Activated naive CD4-positive, alpha-beta T cell treated with anti-CD3 and anti-CD28 coated beads, Interleukin-2, amount 10 ng/mL, durations not matched to agents 7 days and 5 days (primary cell): Measurements from ENCODE around the gene KRTAP10-1.

ENCODE experiments used
- CTCF ChIA-PET: fragments of 350-600 bp; sonication (Branson Sonifier 250); formaldehyde crosslinking; loops from one replicate; lab custom pipeline; 2021; ENCODE audit warnings: antibody characterized with exemption; lab: Charles Lee
- DNase-seq: peaks from one replicate; pipeline ENCODE4 v3.0.0-alpha.2; 2020
- H3K27ac Mint-ChIP-seq: one replicate; pipeline ENCODE4 v1.8.0; 2021; ENCODE audit warnings: mild to moderate bottlenecking, moderate library complexity, mixed read lengths
- H3K27me3 Mint-ChIP-seq: one replicate; pipeline ENCODE4 v1.8.0; 2021; ENCODE audit warnings: mild to moderate bottlenecking, mixed read lengths
- H3K36me3 Mint-ChIP-seq: one replicate; pipeline ENCODE4 v1.8.0; 2021; ENCODE audit warnings: mixed read lengths
- H3K4me1 Mint-ChIP-seq: one replicate; pipeline ENCODE4 v1.8.0; 2021; ENCODE audit warnings: mixed read lengths
- H3K4me3 Mint-ChIP-seq: one replicate; pipeline ENCODE4 v1.8.0; 2021; ENCODE audit warnings: mild to moderate bottlenecking, moderate library complexity, mixed read lengths
- H3K9me3 Mint-ChIP-seq: one replicate; pipeline ENCODE4 v1.8.0; 2021; ENCODE audit warnings: mixed read lengths

Gene KRTAP10-1

GRCh38 chr21:44522753-44523204 is 17.2 kb downstream of the KRTAP10-1 start:
- H3K4me1 Mint-ChIP-seq = no peaks in the 10 kb centered on the region

DNA sequence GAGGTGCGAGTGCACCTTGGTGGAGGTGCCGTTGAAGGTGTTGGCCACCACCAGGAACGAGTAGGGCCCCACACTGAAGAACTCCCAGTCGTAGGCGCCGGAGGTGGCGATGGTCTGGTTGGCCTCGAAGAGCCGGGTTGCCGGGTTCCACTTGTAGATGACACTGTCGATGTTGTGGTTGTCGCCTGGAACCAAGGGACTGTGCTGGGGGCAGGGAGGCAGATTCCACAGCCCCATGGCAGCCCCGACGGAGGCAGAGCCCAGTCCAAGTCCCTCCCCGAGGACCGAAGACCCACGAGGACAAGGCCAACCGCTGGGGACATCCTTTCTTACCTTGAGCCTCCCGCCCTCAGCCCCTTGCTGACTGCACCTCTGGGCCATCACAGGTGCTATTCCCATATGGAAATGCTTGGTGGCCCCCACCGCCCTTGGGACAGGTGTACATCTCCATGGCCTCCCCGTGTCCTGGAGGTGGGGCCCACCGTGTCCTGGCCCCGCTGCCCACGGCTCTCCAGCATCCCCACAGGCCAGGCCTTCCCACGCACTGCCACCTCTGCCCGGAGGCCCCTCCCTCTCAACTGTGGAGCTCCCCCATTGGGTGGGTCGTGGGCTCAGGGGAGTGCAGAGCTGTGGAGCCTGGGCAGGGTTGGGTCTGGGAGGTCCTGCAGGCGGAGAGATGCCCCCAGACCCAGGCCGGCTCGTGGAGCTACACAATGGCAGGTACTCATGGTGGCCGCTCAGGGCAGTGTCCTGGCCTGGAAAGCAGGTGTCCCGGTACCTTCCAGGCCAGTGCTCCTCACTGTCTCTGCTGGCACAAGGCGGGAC is 17.9 kb downstream of the KRTAP10-1 start:
- Mint-ChIP-seq H3K27ac (no peak overlapping the region), H3K4me3 (no peak overlapping the region), H3K4me1 (no peaks in the 10 kb centered on the region), H3K27me3 (peaks cover 4% of the 10 kb centered on the region), H3K36me3 (no peaks in the 10 kb centered on the region), H3K9me3 (no peaks in the 10 kb centered on the region)
- DNase-seq = peak; percentile 12
- CTCF ChIA-PET = interaction anchor here (0.7 kb wide), 1 partner anchor 34 kb away, joined by 3 read pairs; no protein-coding TSS in a partner anchor

More at GRCh38 chr21:44522753-44523204, 17.2 kb downstream of the KRTAP10-1 start:
- DNase-seq = peak; percentile 16
- no peaks in the 10 kb centered on the region for H3K36me3 Mint-ChIP-seq
- no peaks in the 10 kb centered on the region for H3K9me3 Mint-ChIP-seq
- no peak overlapping the region for H3K27ac Mint-ChIP-seq
- peaks cover 4% of the 10 kb centered on the region for H3K27me3 Mint-ChIP-seq
- H3K4me3 Mint-ChIP-seq = no peak overlapping the region
- CTCF ChIA-PET = interaction anchor here (0.7 kb wide), 1 partner anchor 35 kb away, joined by 3 read pairs; no protein-coding TSS in a partner anchor

DNA sequence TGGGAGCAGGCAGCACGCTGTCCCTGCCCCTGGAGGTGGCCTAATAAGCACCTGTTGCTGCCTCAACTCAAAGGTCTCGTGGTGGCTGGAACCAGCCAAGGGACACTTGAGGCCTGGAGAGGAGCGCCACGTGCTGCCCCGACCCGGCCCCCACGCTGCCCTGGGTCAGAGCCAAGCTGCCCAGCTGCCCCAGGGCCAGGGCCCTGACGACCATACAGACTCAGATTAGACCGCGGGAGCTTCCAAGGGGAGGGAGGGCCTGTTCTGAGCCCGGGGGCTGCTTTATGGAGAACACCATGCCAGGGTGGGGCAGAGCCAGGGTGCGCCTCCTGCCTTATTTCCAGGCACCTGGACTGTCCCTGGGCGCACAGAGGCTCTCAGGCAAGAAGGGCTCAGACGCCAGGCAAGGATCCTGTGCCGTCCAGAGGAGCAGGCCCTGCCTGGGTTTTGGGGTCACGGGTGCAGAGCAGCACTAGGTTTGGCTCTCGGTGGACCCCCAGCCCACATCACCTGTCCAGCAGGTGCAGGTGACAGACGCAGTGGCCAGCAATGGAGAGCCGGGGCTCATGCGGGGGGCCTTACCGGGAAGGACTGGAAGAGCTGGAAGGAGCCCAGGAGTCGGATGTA is 18.6 kb downstream of the KRTAP10-1 start:
- H3K27ac Mint-ChIP-seq = no peak overlapping the region
- CTCF ChIA-PET = no interaction called here
- no peaks in the 10 kb centered on the region for H3K36me3 Mint-ChIP-seq
- peak; percentile 15 for DNase-seq
- H3K9me3 Mint-ChIP-seq = no peaks in the 10 kb centered on the region
- no peak overlapping the region for H3K4me3 Mint-ChIP-seq
- peaks cover 7% of the 10 kb centered on the region for H3K27me3 Mint-ChIP-seq
- no peaks in the 10 kb centered on the region for H3K4me1 Mint-ChIP-seq

- H3K36me3 Mint-ChIP-seq = no peaks in the 10 kb centered on the region
- H3K4me3 Mint-ChIP-seq = no peak overlapping the region
- H3K4me1 Mint-ChIP-seq = no peaks in the 10 kb centered on the region
- H3K27ac Mint-ChIP-seq = no peak overlapping the region
- peaks cover 7% of the 10 kb centered on the region for H3K27me3 Mint-ChIP-seq
- CTCF ChIA-PET = interaction anchor here (1.5 kb wide), 1 partner anchor 10 kb away, joined by 3 read pairs; no protein-coding TSS in a partner anchor
- DNase-seq = no peak
- H3K9me3 Mint-ChIP-seq = no peaks in the 10 kb centered on the region
Measured at GRCh38 chr21:44520326-44521300, 19.4 kb downstream of the KRTAP10-1 start.

DNA sequence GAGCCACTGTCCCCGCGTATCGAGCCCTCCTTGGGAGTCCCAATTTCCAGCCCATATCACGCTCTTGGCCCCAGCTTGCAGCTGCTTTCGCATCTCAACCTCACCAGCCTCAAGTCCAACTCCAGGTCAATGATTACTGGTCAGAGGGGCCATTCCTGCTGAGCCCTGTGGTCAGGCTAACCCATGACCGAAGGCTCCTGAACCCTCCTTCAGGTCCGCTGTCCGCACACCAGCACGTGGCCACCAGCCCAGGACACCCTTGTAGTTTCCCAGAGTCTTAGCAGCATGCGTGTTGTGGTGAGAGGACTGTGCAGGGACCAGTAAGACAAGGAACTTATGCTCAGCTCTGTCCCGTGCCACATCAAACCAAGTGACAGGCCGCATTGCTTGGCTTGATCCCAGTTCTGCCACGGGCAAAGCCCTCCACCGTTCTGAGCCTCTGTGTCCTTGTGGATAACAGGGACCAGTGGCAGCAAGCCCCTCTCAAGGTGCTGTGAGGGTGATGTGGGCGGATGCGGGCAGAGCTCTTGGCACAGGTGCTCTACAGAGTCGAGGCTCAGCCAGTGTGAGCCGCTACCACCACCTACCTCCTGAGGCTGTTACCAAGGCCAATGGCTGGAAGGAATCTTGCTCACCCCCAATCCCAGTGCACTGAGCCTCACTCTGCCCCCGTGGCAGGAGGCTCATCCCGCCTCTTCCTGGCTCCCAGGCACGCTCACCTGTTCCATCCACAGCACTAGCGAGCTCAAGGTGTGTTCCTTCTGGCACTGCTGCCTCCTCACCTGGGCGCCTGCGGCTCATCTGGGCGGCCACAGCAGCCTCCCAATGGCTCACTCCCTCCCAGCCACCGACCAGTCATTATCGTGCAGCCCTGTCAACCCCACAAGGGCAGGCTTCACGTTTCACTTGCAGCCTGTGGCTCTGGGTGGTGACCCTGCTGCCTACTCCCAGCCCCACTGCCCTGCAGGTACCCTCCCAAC is 20.4 kb downstream of the KRTAP10-1 start:
- Mint-ChIP-seq H3K27ac (no peak overlapping the region), H3K4me3 (no peak overlapping the region), H3K36me3 (no peaks in the 10 kb centered on the region), H3K4me1 (no peaks in the 10 kb centered on the region), H3K27me3 (peaks cover 10% of the 10 kb centered on the region), H3K9me3 (no peaks in the 10 kb centered on the region)
- DNase-seq = no peak
- CTCF ChIA-PET = interaction anchor here (1.5 kb wide), 1 partner anchor 9 kb away, joined by 3 read pairs; no protein-coding TSS in a partner anchor

DNA sequence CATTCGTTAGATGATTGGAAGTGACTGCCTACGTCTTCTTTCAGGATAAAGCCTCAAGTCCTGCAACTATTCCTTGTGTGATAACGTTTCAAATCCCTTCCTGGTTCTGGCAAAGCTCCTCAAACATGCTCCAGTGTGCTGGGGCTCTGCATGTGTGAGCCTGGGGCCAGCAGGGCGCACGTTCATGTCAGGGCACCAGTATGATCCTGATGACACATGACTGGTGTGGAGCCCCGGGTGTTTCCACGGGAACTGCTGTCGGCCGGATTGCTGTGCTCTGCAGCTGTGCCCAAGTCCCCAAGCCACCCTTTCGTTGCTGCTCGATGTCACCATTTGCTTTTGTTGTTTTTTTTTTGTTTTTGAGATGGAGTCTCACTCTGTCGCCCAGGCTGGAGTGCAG is 21.3 kb downstream of the KRTAP10-1 start:
- CTCF ChIA-PET = interaction anchor here (0.6 to 1.5 kb wide), 2 partner anchors 8 to 277 kb away, joined by 3 read pairs; no protein-coding TSS in a partner anchor
- no peak overlapping the region for H3K4me3 Mint-ChIP-seq
- H3K4me1 Mint-ChIP-seq = no peaks in the 10 kb centered on the region
- no peaks in the 10 kb centered on the region for H3K9me3 Mint-ChIP-seq
- no peak overlapping the region for H3K27ac Mint-ChIP-seq
- H3K36me3 Mint-ChIP-seq = no peaks in the 10 kb centered on the region
- H3K27me3 Mint-ChIP-seq = peaks cover 10% of the 10 kb centered on the region
- DNase-seq = no peak

DNA sequence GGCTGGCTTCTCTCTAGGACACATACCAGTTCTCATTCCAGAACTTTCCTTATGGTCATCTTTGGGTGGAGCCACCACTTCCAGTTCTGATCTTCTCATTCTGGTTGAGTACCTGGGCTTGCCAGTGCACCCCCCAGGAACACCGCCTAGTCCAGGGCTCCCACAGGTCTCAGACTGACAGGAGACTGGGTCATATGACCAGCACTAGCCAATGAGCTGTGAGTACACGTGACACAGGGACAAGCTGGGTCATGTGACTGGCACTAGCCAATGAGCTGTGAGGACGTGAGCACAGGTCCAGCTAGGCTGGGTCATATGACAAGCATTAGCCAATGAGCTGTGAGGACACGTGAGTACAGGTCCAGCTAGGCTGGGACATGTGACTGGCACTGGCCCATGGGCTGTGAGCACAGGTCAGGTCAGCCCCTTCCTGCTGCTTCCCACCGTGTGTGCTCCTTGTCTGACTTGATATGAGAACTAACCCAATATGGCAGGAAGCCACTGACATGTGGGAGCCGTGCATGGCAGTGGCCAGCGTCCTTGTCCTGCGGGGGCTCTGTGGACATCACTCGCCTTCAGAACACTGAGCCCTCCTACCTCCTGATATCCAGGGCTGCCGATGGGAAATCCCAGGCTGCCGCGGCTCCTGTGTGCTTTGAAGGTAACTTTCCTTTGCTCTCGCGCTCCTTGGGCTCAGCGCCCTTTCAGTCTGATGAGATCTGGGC is 22.7 kb downstream of the KRTAP10-1 start:
- Mint-ChIP-seq H3K27me3 (peaks cover 10% of the 10 kb centered on the region), H3K9me3 (no peaks in the 10 kb centered on the region), H3K4me3 (no peak overlapping the region), H3K4me1 (no peaks in the 10 kb centered on the region), H3K27ac (no peak overlapping the region), H3K36me3 (no peaks in the 10 kb centered on the region)
- CTCF ChIA-PET = no interaction called here
- no peak for DNase-seq

GRCh38 chr21:44516828-44517174 is 23.2 kb downstream of the KRTAP10-1 start:
- no peak overlapping the region for H3K4me3 Mint-ChIP-seq
- no peak overlapping the region for H3K27ac Mint-ChIP-seq
- DNase-seq = no peak
- H3K9me3 Mint-ChIP-seq = no peaks in the 10 kb centered on the region
- H3K27me3 Mint-ChIP-seq = peaks cover 12% of the 10 kb centered on the region
- no peaks in the 10 kb centered on the region for H3K36me3 Mint-ChIP-seq
- H3K4me1 Mint-ChIP-seq = no peaks in the 10 kb centered on the region
- CTCF ChIA-PET = interaction anchor here (7.4 kb wide), 1 partner anchor 278 kb away, joined by 65 read pairs; no protein-coding TSS in a partner anchor

DNA sequence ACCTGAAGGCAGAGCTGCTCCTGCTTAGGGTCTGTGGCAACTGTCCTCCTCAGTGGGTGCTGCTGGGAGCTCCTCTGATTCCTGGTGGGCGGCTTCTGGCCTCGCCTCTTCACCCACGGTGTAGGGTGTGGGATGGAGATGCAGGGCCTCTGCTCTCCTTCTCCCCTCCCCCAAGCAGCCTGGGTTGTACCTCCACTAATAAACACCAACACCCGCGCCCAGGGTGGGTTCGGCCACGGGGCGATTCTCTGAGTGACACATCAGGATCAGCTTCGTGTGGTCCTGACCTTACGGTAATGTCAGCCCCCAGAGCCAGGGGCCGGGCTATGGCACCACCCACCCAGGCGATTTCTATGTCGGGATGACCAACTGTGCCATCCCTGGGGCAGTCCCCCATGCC is 23.7 kb downstream of the KRTAP10-1 start:
- CTCF ChIA-PET = interaction anchor here (1.1 to 7.4 kb wide), 2 partner anchors 227 to 278 kb away, joined by 3 to 65 read pairs; no protein-coding TSS in a partner anchor

DNA sequence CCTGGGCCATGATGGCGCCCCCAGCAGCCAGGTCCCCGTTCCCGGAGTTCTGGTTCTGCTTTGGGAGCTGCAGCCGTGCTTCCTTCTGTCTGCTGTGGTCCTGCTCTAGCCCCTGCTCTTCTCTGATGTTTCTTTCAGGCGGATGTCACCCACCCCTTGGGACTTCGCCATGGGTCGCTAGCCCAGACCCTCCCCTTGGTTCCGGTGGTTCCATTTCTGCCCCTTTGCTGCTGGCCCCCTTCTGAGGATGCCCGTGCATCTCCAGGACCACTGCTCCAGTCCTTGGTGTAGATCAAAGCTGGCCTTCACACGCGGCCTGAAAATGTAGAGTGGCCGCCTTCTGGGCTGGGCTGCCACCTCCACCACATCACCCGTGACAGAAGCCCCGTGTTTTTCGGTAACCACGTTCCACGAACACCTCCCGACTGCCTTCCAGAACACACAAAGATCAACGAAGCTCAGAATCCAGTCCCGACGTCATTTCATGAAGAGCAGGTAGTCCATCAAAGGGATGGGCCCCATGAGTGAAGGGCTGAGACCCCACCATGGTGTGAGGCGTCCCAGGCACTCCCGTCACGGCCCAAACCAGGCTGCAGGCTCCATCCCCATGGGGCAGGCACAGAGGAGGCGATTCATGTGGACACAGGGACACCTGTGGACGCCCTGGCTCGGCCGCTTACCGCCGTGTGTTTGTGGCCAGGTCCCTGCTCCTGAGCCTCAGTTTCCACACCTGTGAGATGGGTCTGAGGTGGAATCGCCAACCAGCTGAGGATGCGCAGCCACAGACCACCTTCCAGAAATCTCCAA is 24.4 kb downstream of the KRTAP10-1 start:
- H3K27ac Mint-ChIP-seq = no peak overlapping the region

More for the DNA sequence above, 23.7 kb downstream of the KRTAP10-1 start:
- Mint-ChIP-seq H3K4me3 (no peak overlapping the region), H3K27ac (no peak overlapping the region), H3K4me1 (no peaks in the 10 kb centered on the region), H3K27me3 (peaks cover 15% of the 10 kb centered on the region), H3K36me3 (no peaks in the 10 kb centered on the region), H3K9me3 (no peaks in the 10 kb centered on the region)
- DNase-seq = no peak

GRCh38 chr21:44514746-44515358 is 25.1 kb downstream of the KRTAP10-1 start:
- peaks cover 16% of the 10 kb centered on the region for H3K27me3 Mint-ChIP-seq
- H3K4me3 Mint-ChIP-seq = no peak overlapping the region
- DNase-seq = no peak
- H3K36me3 Mint-ChIP-seq = no peaks in the 10 kb centered on the region
- H3K4me1 Mint-ChIP-seq = peaks cover 1% of the 10 kb centered on the region
- CTCF ChIA-PET = interaction anchor here (7.4 kb wide), 1 partner anchor 280 kb away, joined by 65 read pairs; no protein-coding TSS in a partner anchor
- H3K27ac Mint-ChIP-seq = no peak overlapping the region
- no peaks in the 10 kb centered on the region for H3K9me3 Mint-ChIP-seq

More for the DNA sequence above, 24.4 kb downstream of the KRTAP10-1 start:
- H3K27me3 Mint-ChIP-seq = peaks cover 15% of the 10 kb centered on the region
- no peak overlapping the region for H3K4me3 Mint-ChIP-seq
- no peaks in the 10 kb centered on the region for H3K36me3 Mint-ChIP-seq
- CTCF ChIA-PET = interaction anchor here (1.1 to 7.4 kb wide), 2 partner anchors 228 to 279 kb away, joined by 3 to 65 read pairs; no protein-coding TSS in a partner anchor
- H3K4me1 Mint-ChIP-seq = no peaks in the 10 kb centered on the region
- no peaks in the 10 kb centered on the region for H3K9me3 Mint-ChIP-seq
- DNase-seq = no peak
